GM19238 (cell line): ENCODE data around the gene BTLA.
"Not testable (repeated sequence)": the region's sequence is repeated elsewhere in the genome, so short reads cannot be mapped to it uniquely, and the experiment has no call there.

Source experiments
- DNase-seq: peaks from one replicate; pipeline ENCODE4 v3.0.0; 2011; ENCODE audit warnings: low spot score; ENCODE audit not compliant: insufficient read length

BTLA gene

DNA sequence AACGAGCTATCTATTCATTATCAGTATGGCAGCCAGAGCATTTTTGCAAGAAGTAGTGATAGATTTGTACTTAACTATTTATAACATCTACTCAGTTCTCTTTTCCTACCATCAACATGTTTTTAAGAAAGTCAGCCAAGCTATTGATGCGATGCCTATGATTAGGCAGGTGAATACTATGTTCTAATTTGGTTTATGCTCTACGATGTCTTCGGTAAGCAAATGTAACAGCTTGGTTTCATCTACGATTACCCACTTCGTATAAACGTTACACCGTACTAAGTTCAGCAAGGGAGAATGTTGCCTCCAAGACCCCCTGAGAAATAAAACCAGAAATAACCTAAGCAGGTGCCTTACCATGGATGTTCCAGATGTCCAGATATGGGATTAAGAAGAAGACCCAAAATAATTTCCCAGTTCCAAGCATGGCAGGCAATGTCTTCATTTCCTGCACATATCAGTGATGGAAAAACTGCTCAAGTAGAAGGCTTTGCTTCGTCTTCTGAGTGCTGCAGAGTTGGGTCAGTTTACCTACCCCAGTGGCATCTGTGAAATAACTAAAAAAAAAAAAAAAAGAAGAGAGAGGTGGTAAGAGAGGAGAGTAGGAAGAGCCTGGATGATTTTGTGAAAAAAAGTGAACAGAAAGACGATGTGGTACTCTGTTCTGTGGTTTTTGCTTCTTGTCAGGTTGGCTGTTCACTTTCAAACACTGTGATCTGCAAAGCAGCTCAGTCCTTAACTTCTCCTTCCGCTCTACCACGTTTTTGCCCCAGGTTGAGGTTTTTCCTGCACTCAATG lies at the start of gene BTLA:
Gene BTLA (minus strand): TSS at position 559 of the 798 bp plus-strand sequence. CDS start 114 bp downstream, at position 445.
- no peak for DNase-seq

GRCh38 chr3:112546216-112546759 lies 47.0 kb upstream of the BTLA start:
- no peak for DNase-seq

DNA sequence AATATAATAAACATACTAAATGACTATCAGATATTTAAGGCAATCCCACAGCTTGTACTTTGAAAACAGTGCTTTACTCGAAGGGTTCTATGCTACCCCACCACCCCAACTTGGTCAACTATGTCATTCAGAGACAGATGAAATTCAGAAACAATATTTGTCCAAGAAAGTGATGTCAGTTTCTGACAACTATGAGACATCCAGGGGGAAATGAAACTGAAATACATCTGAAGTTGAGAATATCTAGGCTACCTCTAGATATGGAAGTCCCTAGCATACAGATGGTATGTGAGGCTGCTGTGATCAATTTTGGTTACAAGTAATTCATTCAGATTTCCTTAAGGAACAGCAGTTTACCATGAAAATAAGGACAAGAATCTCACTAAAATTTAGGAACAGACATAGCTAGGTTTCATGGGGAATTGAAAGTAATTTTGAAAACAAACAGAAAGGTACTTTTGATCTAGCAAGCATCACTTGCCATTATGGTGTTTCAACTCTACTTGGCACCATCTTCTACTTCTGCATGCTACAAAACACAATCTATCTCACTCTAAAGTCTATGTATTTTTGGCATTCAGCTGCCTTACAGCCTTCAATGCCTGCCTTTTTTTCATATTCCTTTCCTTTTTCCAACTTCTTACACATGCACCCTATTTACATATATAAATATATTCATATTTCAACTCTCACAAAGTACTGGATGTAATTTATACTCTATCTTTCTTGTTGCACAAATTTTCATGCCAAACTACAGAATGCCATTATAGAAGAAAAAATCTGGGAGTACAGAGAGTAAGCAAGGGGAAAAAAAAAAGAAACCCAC lies 40.8 kb upstream of the BTLA start:
- DNase-seq = peak; percentile 31

- DNase-seq = no peak
Observed at GRCh38 chr3:112531358-112531781, 32.1 kb upstream of the BTLA start.

- DNase-seq = no peak
Observed at GRCh38 chr3:112530573-112530972, 31.3 kb upstream of the BTLA start.

GRCh38 chr3:112524127-112524526 lies 24.9 kb upstream of the BTLA start:
- not testable (repeated sequence) for DNase-seq

- DNase-seq = no peak
Observed at GRCh38 chr3:112519424-112520001, 20.2 kb upstream of the BTLA start.

DNA sequence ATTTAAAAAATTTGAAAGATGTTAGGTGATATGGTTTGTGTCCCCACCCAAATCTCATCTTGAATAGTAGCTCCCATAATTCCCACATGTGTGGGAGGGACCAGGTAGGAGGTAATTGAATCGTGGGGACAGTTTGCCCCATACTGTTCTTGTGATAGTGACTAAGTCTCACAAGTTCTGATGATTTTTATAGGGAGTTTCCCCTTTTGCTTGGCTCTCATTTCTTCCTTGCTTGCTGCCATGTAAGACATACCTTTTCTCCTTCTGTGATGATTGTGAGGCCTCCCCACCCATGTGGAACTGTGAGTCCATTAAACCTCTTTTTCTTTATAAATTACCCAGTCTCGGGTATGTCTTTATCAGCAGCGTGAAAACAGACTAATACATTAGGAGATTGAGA lies 19.7 kb upstream of the BTLA start:
- DNase-seq = not testable (repeated sequence)

GRCh38 chr3:112514527-112515128 lies 15.4 kb upstream of the BTLA start:
- DNase-seq = no peak

GRCh38 chr3:112512320-112512719 lies 13.0 kb upstream of the BTLA start:
- no peak for DNase-seq

GRCh38 chr3:112508860-112509259 lies 9.6 kb upstream of the BTLA start:
- DNase-seq = no peak

- DNase-seq = no peak
Observed at GRCh38 chr3:112508261-112508660, 9.0 kb upstream of the BTLA start.

- DNase-seq = no peak
Observed at GRCh38 chr3:112505907-112506306, 6.6 kb upstream of the BTLA start.

- DNase-seq = no peak
Observed at GRCh38 chr3:112504123-112504522, 4.9 kb upstream of the BTLA start.

GRCh38 chr3:112503304-112503972 lies 4.2 kb upstream of the BTLA start:
- no peak for DNase-seq

- no peak for DNase-seq
Observed at GRCh38 chr3:112500621-112501020, 1.3 kb upstream of the BTLA start.

- DNase-seq = no peak
Observed at GRCh38 chr3:112497897-112498548, 1.2 kb downstream of the BTLA start.

- no peak for DNase-seq
Observed at GRCh38 chr3:112496366-112497067, 2.8 kb downstream of the BTLA start.

GRCh38 chr3:112494448-112494767 lies 4.9 kb downstream of the BTLA start:
- DNase-seq = not testable (repeated sequence)

DNA sequence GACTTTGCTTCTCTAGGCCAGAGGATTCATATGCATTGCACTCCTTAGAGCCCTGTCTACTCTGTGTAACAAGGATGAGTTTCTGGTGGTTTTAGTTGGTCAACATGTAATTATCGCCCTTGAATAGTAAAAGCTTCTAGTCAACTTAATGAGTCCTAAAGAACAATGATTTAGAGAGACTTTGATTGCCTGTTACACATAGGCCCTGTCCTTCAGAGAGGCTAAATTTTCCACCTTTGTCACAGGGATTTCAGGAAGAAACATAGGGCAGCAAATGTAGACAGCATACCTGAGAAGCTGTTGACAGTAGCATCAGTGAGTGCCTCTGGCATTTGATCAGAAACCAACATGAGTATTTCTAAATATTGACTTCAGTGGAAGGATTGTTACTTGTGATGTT lies 7.1 kb downstream of the BTLA start:
- no peak for DNase-seq
